ENCODE measurements around the gene GNG13.

- TF ChIP-seq CTCF (IDR thresholded peaks at IDR 0.05) (no peak), TCF7L2 (IDR thresholded peaks at IDR 0.05; ENCODE audit: low read depth, low read length) (no peak), POLR2AphosphoS5 (IDR thresholded peaks at IDR 0.05; ENCODE audit: low read depth, low read length) (no peak)
These were observed 17.6 kb upstream of the GNG13 start for GRCh38 chr16:818132-818531.

Measured in Panc1 (cell line).